GM21526 (cell line): Measurements from ENCODE around the gene NPAS2.

Experiments
- ATAC-seq: cut with Tn5 transposase; IDR thresholded peaks from one replicate; pipeline ENCODE4 v1.9.1; 2021; ENCODE audit warnings: moderate library complexity; ENCODE audit not compliant: unreplicated experiment, low FRiP score

Gene NPAS2

GRCh38 chr2:100845141-100845991 lies 25.4 kb downstream of the NPAS2 start:
- ATAC-seq: no peak

- no peak for ATAC-seq
These were observed 26.8 kb downstream of the NPAS2 start for GRCh38 chr2:100846716-100847115.

- no peak for ATAC-seq
These were observed 32.5 kb downstream of the NPAS2 start for GRCh38 chr2:100852447-100852846.

GRCh38 chr2:100852999-100853908 lies 33.3 kb downstream of the NPAS2 start:
- no peak for ATAC-seq

- no peak for ATAC-seq
These were observed 34.2 kb downstream of the NPAS2 start for GRCh38 chr2:100853909-100854810.

- ATAC-seq: no peak
These were observed 35.1 kb downstream of the NPAS2 start for GRCh38 chr2:100855084-100855483.

GRCh38 chr2:100855606-100856005 lies 35.7 kb downstream of the NPAS2 start:
- no peak for ATAC-seq

GRCh38 chr2:100856732-100857131 lies 36.8 kb downstream of the NPAS2 start:
- no peak for ATAC-seq

- ATAC-seq: no peak
These were observed 37.4 kb downstream of the NPAS2 start for GRCh38 chr2:100857341-100857740.

GRCh38 chr2:100857915-100858314 lies 38.0 kb downstream of the NPAS2 start:
- ATAC-seq: no peak

- no peak for ATAC-seq
These were observed 40.0 kb downstream of the NPAS2 start for GRCh38 chr2:100859902-100860301.

GRCh38 chr2:100861340-100861739 lies 41.4 kb downstream of the NPAS2 start:
- no peak for ATAC-seq

GRCh38 chr2:100862081-100862480 lies 42.1 kb downstream of the NPAS2 start:
- no peak for ATAC-seq

- ATAC-seq: no peak
These were observed 46.0 kb downstream of the NPAS2 start for GRCh38 chr2:100865816-100866460.

GRCh38 chr2:100868083-100868482 lies 48.1 kb downstream of the NPAS2 start:
- ATAC-seq: no peak

- no peak for ATAC-seq
These were observed 49.2 kb downstream of the NPAS2 start for GRCh38 chr2:100869120-100869519.

GRCh38 chr2:100870652-100871531 lies 51.0 kb downstream of the NPAS2 start:
- no peak for ATAC-seq

GRCh38 chr2:100875516-100876230 lies 55.7 kb downstream of the NPAS2 start:
- no peak for ATAC-seq
